Neural cell (in vitro differentiated cells): ENCODE measurements around the gene RAP1GAP2.

Experiments used
- EP300 ChIP-seq: fragments of 450-650 bp; conservative IDR thresholded peaks from 2 replicates; pipeline ENCODE4 v1.6.1; 2014; ENCODE audit warnings: antibody characterized with exemption, mild to moderate bottlenecking, moderate library complexity; ENCODE audit not compliant: poor library complexity, severe bottlenecking
- POLR2AphosphoS5 ChIP-seq: IDR thresholded peaks from 2 replicates; pipeline ENCODE4 v1.6.1; 2012
- TAF1 ChIP-seq: IDR thresholded peaks from 2 replicates; pipeline ENCODE4 v1.6.1; 2012; ENCODE audit warnings: low read depth
- TF ChIP-seq, protein P1 (sequence below): fragments of 450-650 bp; IDR thresholded peaks from 2 replicates; pipeline ENCODE4 v1.5.1; 2014; ENCODE audit warnings: antibody characterized with exemption, mild to moderate bottlenecking, moderate library complexity; ENCODE audit not compliant: poor library complexity, severe bottlenecking
- TF ChIP-seq, protein P2 (sequence below): IDR thresholded peaks from 2 replicates; pipeline ENCODE4 v1.6.1; 2012; ENCODE audit warnings: borderline replicate concordance

DNA sequence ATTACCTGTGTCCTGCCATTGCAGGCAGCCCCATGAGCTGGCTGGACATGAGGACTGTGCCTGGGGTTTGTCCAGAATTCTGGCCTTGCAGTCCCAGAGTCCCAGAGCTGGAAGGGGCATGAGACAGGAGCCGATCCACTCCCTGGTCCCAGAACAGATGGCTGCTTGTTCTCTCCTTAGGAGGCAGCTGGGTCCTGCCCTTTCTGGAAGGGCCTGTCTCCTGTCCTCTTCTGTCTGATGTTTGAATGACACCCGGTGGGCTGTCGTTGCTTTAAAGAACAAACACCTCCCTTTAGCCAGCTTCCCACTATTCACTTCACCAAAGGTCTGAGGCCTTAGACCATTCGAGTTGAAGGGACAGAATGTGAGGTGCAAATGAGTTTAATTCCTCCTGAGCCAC, 63.8 kb downstream of the RAP1GAP2 start:
- TF ChIP-seq, protein P1, sequence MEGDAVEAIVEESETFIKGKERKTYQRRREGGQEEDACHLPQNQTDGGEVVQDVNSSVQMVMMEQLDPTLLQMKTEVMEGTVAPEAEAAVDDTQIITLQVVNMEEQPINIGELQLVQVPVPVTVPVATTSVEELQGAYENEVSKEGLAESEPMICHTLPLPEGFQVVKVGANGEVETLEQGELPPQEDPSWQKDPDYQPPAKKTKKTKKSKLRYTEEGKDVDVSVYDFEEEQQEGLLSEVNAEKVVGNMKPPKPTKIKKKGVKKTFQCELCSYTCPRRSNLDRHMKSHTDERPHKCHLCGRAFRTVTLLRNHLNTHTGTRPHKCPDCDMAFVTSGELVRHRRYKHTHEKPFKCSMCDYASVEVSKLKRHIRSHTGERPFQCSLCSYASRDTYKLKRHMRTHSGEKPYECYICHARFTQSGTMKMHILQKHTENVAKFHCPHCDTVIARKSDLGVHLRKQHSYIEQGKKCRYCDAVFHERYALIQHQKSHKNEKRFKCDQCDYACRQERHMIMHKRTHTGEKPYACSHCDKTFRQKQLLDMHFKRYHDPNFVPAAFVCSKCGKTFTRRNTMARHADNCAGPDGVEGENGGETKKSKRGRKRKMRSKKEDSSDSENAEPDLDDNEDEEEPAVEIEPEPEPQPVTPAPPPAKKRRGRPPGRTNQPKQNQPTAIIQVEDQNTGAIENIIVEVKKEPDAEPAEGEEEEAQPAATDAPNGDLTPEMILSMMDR: no peak
- TF ChIP-seq EP300 (no peak), TAF1 (no peak), POLR2AphosphoS5 (no peak)
- TF ChIP-seq, protein P2, sequence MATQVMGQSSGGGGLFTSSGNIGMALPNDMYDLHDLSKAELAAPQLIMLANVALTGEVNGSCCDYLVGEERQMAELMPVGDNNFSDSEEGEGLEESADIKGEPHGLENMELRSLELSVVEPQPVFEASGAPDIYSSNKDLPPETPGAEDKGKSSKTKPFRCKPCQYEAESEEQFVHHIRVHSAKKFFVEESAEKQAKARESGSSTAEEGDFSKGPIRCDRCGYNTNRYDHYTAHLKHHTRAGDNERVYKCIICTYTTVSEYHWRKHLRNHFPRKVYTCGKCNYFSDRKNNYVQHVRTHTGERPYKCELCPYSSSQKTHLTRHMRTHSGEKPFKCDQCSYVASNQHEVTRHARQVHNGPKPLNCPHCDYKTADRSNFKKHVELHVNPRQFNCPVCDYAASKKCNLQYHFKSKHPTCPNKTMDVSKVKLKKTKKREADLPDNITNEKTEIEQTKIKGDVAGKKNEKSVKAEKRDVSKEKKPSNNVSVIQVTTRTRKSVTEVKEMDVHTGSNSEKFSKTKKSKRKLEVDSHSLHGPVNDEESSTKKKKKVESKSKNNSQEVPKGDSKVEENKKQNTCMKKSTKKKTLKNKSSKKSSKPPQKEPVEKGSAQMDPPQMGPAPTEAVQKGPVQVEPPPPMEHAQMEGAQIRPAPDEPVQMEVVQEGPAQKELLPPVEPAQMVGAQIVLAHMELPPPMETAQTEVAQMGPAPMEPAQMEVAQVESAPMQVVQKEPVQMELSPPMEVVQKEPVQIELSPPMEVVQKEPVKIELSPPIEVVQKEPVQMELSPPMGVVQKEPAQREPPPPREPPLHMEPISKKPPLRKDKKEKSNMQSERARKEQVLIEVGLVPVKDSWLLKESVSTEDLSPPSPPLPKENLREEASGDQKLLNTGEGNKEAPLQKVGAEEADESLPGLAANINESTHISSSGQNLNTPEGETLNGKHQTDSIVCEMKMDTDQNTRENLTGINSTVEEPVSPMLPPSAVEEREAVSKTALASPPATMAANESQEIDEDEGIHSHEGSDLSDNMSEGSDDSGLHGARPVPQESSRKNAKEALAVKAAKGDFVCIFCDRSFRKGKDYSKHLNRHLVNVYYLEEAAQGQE: no peak
